Measurements from ENCODE around the gene NR2F1. TPM values are rescaled to one million over a fixed set of nuclear protein-coding genes. Genes with fewer than 3 reads are reported as not detected.

Gene NR2F1
- total RNA-seq, result 85.9 and 157 TPM in 2 replicates

DNA sequence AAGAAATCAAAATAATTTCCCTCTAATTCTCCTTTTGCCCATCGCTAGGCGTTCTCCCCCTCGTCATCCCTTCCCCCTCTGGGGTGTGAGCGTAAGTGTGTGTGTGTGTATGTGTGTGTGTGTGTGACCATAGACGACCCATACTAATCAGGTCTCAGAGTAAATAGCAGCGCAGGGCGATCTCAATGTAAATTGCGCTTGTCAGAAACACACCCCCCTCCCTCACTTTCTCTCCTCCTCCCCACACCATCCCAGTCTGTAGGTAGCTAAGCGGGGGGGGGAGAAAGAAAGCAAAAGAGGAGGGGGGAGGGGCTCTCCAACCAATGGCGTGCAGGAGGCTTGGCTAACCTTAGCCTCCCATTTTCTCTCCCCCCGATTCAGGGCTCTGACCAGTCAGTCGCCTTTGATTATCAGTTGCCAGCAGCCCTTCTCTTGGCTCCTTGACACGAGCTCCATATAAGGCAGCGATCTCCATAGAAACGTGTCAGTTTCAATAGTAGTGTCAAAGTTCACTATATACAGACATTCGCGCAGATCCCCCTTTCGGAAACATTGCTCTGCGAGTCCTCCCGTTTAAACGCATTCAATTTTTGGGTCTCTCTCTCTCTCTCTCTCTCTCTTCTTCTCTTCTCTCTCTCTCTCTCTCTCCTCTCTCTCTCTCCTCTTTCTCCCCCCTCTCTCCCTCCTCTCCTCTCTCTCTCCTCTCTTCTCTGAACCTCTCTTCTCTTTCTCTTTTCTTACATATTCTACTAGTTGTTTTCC lies at the start of gene NR2F1:
Gene NR2F1, plus strand, starts transcription at position 546 of the 762 bp plus-strand sequence. CDS start 1,802 bp downstream, outside the sequence.

DNA sequence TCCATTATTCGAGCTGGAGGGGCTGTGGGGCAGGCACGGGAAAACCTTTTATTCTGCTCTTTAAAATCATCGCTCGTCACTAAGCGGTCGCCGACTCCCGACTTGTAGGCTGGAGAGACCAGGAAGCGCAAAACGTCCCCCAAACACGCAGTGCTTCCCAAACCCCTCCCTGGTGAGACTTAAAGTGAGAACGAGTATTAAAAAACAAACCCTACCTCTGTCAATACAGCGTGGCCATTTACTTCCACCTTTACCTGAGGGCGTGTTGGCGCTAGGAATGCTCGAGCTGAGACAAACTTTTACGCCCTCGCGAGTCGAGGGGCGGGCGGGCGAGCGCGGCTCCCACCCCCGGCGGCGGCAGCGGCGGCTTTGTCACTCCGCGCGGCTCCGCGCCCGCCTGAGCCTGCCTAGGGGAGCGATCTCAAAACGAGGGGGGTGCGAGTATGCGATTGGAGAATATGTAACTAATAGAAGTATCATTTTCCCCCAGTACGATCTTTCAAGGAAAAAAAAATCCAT lies 2.0 kb upstream of the NR2F1 start, which contains the start of gene NR2F1-AS1:
Gene NR2F1-AS1, minus strand, starts transcription at position 293 of the 519 bp plus-strand sequence.

Other genes with a start within 250 kb of the NR2F1 start
- 19.0 and 36.8 TPM in 2 replicates for gene NR2F1-AS1, start 2.0 kb upstream of the NR2F1 start, total RNA-seq
- 0.16 and 0.18 TPM in 2 replicates for gene POU5F2, start 158.4 kb downstream of the NR2F1 start, total RNA-seq

All from cardiac atrium fibroblast (primary cell).